ENCODE data around the gene ITPRIP. TPM values are rescaled to one million over a fixed set of nuclear protein-coding genes. Genes with fewer than 3 reads are reported as not detected.

The ITPRIP gene
- total and polyA plus RNA-seq, 2 experiments from 2014 or later, result 5.9 to 9.0 TPM

DNA sequence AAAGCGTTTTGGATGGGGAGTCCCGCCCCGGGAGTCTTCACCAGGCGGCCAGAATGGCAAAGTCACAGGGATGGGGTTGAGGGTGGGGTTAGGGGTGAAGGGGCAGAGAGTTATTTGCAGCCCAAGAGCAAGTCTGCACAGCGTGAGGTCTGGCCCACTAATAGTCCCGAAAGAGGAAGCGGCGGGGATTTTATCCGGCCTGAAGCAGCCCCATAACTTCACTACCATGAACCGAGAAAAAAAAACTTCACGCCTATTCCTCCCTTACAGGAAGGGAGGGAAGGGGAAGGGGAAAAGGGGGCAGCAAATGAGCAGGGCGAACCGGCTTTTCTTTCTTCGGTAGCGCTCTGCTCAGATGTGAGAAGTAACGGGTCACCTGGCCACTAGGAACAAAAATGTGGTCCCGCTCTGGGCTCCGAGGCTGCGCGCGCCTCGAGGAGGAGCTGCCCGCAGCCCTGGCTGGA lies 712 bp downstream of the ITPRIP start:
- TF ChIP-seq EZH2phosphoT487 (IDR thresholded peaks at IDR 0.05; ENCODE audit: low read depth, severe bottlenecking, unreplicated experiment) (no peak), EZH2 (IDR thresholded peaks at IDR 0.05; ENCODE audit: borderline replicate concordance) (no peak), CTCF (IDR thresholded peaks at IDR 0.05; ENCODE audit: poor library complexity) (no peak)
- Histone ChIP-seq H3K36me3 (replicated peaks; ENCODE audit: insufficient read depth, low read depth) (no peaks in the 10 kb centered on the region), H3K4me3 (peak overlapping the region; percentile 99), H4K20me1 (ENCODE audit: insufficient read depth, poor library complexity, severe bottlenecking) (no peaks in the 10 kb centered on the region), H3K27me3 (no peaks in the 10 kb centered on the region), H3K27ac (peak overlapping the region; percentile 99), H3K4me1 (ENCODE audit: insufficient read depth) (peaks cover 9% of the 10 kb centered on the region), H3K9me3 (ENCODE audit: low read depth) (no peaks in the 10 kb centered on the region), H3K79me2 (peaks cover 51% of the 10 kb centered on the region), H3K4me2 (peak overlapping the region; percentile 80), H2AFZ (peak overlapping the region; percentile 95), H3K9me2 (replicated peaks; ENCODE audit: insufficient read depth) (no peaks in the 10 kb centered on the region)
- DNase-seq (ENCODE audit: low spot score), result no peak
- 4% methylated on average over 16 of the region's 23 CpGs for WGBS (ENCODE audit: low lambda C conversion rate, missing lambda C conversion rate)

GRCh38 chr10:104336821-104337467 lies 1.3 kb downstream of the ITPRIP start:
- Histone ChIP-seq H3K9me3 (ENCODE audit: low read depth) (no peaks in the 10 kb centered on the region), H3K79me2 (peaks cover 56% of the 10 kb centered on the region), H2AFZ (peak overlapping the region; percentile 95), H3K4me1 (ENCODE audit: insufficient read depth) (peaks cover 15% of the 10 kb centered on the region), H4K20me1 (ENCODE audit: insufficient read depth, poor library complexity, severe bottlenecking) (no peaks in the 10 kb centered on the region), H3K27ac (peak overlapping the region; percentile 99), H3K9me2 (replicated peaks; ENCODE audit: insufficient read depth) (no peaks in the 10 kb centered on the region), H3K4me2 (peak overlapping the region; percentile 80), H3K36me3 (replicated peaks; ENCODE audit: insufficient read depth, low read depth) (no peaks in the 10 kb centered on the region), H3K4me3 (peak overlapping the region; percentile 99), H3K27me3 (no peaks in the 10 kb centered on the region)
- DNase-seq (ENCODE audit: low spot score), result no peak
- TF ChIP-seq EZH2phosphoT487 (IDR thresholded peaks at IDR 0.05; ENCODE audit: low read depth, severe bottlenecking, unreplicated experiment) (no peak), EZH2 (IDR thresholded peaks at IDR 0.05; ENCODE audit: borderline replicate concordance) (no peak), CTCF (IDR thresholded peaks at IDR 0.05; ENCODE audit: poor library complexity) (no peak)
- WGBS (ENCODE audit: low lambda C conversion rate, missing lambda C conversion rate), result 14% methylated on average over 12 of the region's 12 CpGs

GRCh38 chr10:104334965-104335650 lies 3.2 kb downstream of the ITPRIP start:
- H3K36me3 ChIP-seq (replicated peaks; ENCODE audit: insufficient read depth, low read depth), result no peaks in the 10 kb centered on the region
- H3K9me2 ChIP-seq (replicated peaks; ENCODE audit: insufficient read depth), result no peaks in the 10 kb centered on the region
- H2AFZ ChIP-seq, result no peak overlapping the region
- 94% methylated on average over 13 of the region's 13 CpGs for WGBS (ENCODE audit: low lambda C conversion rate, missing lambda C conversion rate)
- H3K4me2 ChIP-seq, result no peak overlapping the region
- no peak overlapping the region for H3K4me3 ChIP-seq
- no peaks in the 10 kb centered on the region for H3K9me3 ChIP-seq (ENCODE audit: low read depth)
- H3K79me2 ChIP-seq, result peaks cover 56% of the 10 kb centered on the region
- H3K27me3 ChIP-seq, result no peaks in the 10 kb centered on the region
- DNase-seq (ENCODE audit: low spot score), result no peak
- no peaks in the 10 kb centered on the region for H4K20me1 ChIP-seq (ENCODE audit: insufficient read depth, poor library complexity, severe bottlenecking)
- TF ChIP-seq EZH2 (IDR thresholded peaks at IDR 0.05; ENCODE audit: borderline replicate concordance), result no peak
- no peak for TF ChIP-seq EZH2phosphoT487 (IDR thresholded peaks at IDR 0.05; ENCODE audit: low read depth, severe bottlenecking, unreplicated experiment)
- TF ChIP-seq CTCF (IDR thresholded peaks at IDR 0.05; ENCODE audit: poor library complexity), result no peak
- no peak overlapping the region for H3K27ac ChIP-seq
- H3K4me1 ChIP-seq (ENCODE audit: insufficient read depth), result peaks cover 34% of the 10 kb centered on the region
